Measurements from ENCODE around the gene TMEM54. TPM values are rescaled to one million over a fixed set of nuclear protein-coding genes. Genes with fewer than 3 reads are reported as not detected.

The TMEM54 gene
- total and polyA plus RNA-seq, 9 of the 15 experiments (the other 6 are each of a cell fraction or from before 2014, with no cell fraction given): 1.00 to 16.2 (median 8.2) TPM

- TF ChIP-seq TSHZ1 (CRISPR knock-in tag; IDR thresholded peaks at IDR 0.05): no peak
- TF ChIP-seq ZNF277 (CRISPR knock-in tag; IDR thresholded peaks at IDR 0.05; ENCODE audit: borderline replicate concordance): no peak
- no peak for TF ChIP-seq STAT5A (IDR thresholded peaks at IDR 0.05; ENCODE audit: borderline replicate concordance, low read length)
- no peak for TF ChIP-seq ZNF146 (CRISPR knock-in tag; IDR thresholded peaks at IDR 0.05; ENCODE audit: unreplicated experiment)
- no peak for TF ChIP-seq ATF1 (CRISPR knock-in tag; IDR thresholded peaks at IDR 0.05)
- peak; percentile 26; the same call in 1 of the 2 replicates for TF ChIP-seq ATF1 (tag; IDR thresholded peaks at IDR 0.05)
- TF ChIP-seq ZBTB49 (CRISPR knock-in tag; IDR thresholded peaks at IDR 0.05; ENCODE audit: borderline replicate concordance): no peak
- no peak for TF ChIP-seq ATF4 (CRISPR knock-in tag; IDR thresholded peaks at IDR 0.05)
- 0 out of 2 replicates have a peak, but pooled peaks have one; percentile 35 for TF ChIP-seq NFXL1 (CRISPR knock-in tag; IDR thresholded peaks at IDR 0.05)
- 0 out of 2 replicates have a peak, but pooled peaks have one; percentile 6 for TF ChIP-seq ATF3 (IDR thresholded peaks at IDR 0.05)
- no peak for TF ChIP-seq ATF3 (CRISPR knock-in tag; conservative IDR thresholded peaks at IDR 0.05)
- TF ChIP-seq ATF6 (CRISPR knock-in tag; IDR thresholded peaks at IDR 0.05): no peak
- no peak for TF ChIP-seq DLX4 (CRISPR knock-in tag; IDR thresholded peaks at IDR 0.05)
- TF ChIP-seq ZNF696 (CRISPR knock-in tag; conservative IDR thresholded peaks at IDR 0.05): no peak
- no peak for TF ChIP-seq TCF7L2 (IDR thresholded peaks at IDR 0.05; ENCODE audit: low read depth, low read length)
- TF ChIP-seq GATAD2A (IDR thresholded peaks at IDR 0.05): no peak
Measured at GRCh38 chr1:32939655-32940371, 38.6 kb upstream of the TMEM54 start (continued).

Data from K562 (cell line).